H54 (cell line): ENCODE results near the gene NUMA1.
A peak's percentile ranks its signal among the peaks of the same experiment; 100 is the strongest.

Experiments used
- DNase-seq: peaks from one replicate; pipeline ENCODE4 v3.0.0; 2011; ENCODE audit warnings: low spot score, mixed read lengths; ENCODE audit not compliant: insufficient read length
- FAIRE-seq: peaks from 3 replicates; lab custom pipeline; 2011; peaks lifted over from hg19 to GRCh38; lab: Jason Lieb, UNC
- POLR2A ChIP-seq: IDR thresholded peaks from 2 replicates; pipeline ENCODE4 v1.6.1; 2011; ENCODE audit warnings: low read depth, mild to moderate bottlenecking, low read length

Gene NUMA1

GRCh38 chr11:72080326-72081183, at the start of gene NUMA1, which contains the start of gene LRRC51:
TSS of gene NUMA1 (minus strand) at chr11:72080542. CDS start at chr11:72035943, 44,599 bp downstream.
TSS of gene LRRC51 (plus strand) at chr11:72080850. CDS start at chr11:72089084, 8,234 bp downstream.
- FAIRE-seq: peak; percentile 96
- peak; percentile 87 for DNase-seq
- peak; percentile 56 for TF ChIP-seq POLR2A

- DNase-seq (no peak), FAIRE-seq (no peak)
- no peak for TF ChIP-seq POLR2A
Measured at GRCh38 chr11:72129381-72129780, 49.0 kb upstream of the NUMA1 start.

GRCh38 chr11:72127923-72128322, 47.6 kb upstream of the NUMA1 start:
- DNase-seq (no peak), FAIRE-seq (no peak)
- no peak for TF ChIP-seq POLR2A

- DNase-seq: no peak
- no peak for TF ChIP-seq POLR2A
- no peak for FAIRE-seq
Measured at GRCh38 chr11:72125956-72126355, 45.6 kb upstream of the NUMA1 start.

- TF ChIP-seq POLR2A: no peak
- no peak for FAIRE-seq
- no peak for DNase-seq
Measured at GRCh38 chr11:72124046-72124445, 43.7 kb upstream of the NUMA1 start.

GRCh38 chr11:72123117-72123653, 42.8 kb upstream of the NUMA1 start:
- FAIRE-seq: no peak
- no peak for DNase-seq
- no peak for TF ChIP-seq POLR2A

- no peak for DNase-seq
- no peak for FAIRE-seq
- TF ChIP-seq POLR2A: no peak
Measured at GRCh38 chr11:72122607-72123006, 42.3 kb upstream of the NUMA1 start.

GRCh38 chr11:72120930-72121329, 40.6 kb upstream of the NUMA1 start:
- FAIRE-seq (no peak), DNase-seq (no peak)
- TF ChIP-seq POLR2A: no peak

- no peak for DNase-seq
- no peak for FAIRE-seq
- no peak for TF ChIP-seq POLR2A
Measured at GRCh38 chr11:72119198-72119597, 38.9 kb upstream of the NUMA1 start.

- TF ChIP-seq POLR2A: no peak
- no peak for FAIRE-seq
- DNase-seq: no peak
Measured at GRCh38 chr11:72116019-72116755, 35.8 kb upstream of the NUMA1 start.

GRCh38 chr11:72114570-72114969, 34.2 kb upstream of the NUMA1 start:
- DNase-seq: no peak

GRCh38 chr11:72112978-72113808, 32.9 kb upstream of the NUMA1 start:
- no peak for TF ChIP-seq POLR2A
- DNase-seq (no peak), FAIRE-seq (no peak)

More at GRCh38 chr11:72114570-72114969, 34.2 kb upstream of the NUMA1 start:
- no peak for TF ChIP-seq POLR2A
- FAIRE-seq: no peak
